ENCODE measurements around the gene PDXK.

PDXK gene

DNA sequence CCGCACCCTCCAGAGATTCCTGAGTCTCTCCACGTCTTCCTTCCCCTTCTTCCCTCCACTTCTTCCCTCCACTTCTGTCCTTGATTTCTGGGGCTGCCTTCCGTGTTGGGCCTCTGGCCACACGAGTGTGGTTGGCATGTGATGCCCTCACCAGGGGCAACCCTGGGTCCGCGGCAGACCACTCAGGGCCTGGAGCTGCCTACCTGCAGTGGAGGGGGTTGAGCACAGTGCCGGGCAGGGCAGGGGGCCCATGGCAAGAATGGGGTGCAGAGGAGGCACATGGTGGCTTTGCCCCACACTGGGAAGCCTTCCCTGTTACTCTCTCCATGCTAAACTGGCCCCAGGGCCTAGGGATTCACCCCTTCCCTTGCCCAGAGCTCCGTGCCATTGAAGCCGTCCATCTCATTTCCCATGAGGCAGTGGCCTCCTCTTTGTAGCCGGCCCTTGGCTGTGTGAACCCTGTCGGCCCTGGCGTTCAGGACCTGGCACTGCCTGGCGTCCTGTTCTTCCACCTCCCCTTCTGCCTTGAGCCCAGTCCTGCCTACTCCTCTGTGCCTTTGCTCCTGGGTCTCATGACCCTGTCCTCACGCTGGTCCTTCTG is 83.9 kb downstream of the PDXK start:
- no peak for DNase-seq (ENCODE audit: low read depth in 1 of 2, low spot score in 1 of 2)

DNA sequence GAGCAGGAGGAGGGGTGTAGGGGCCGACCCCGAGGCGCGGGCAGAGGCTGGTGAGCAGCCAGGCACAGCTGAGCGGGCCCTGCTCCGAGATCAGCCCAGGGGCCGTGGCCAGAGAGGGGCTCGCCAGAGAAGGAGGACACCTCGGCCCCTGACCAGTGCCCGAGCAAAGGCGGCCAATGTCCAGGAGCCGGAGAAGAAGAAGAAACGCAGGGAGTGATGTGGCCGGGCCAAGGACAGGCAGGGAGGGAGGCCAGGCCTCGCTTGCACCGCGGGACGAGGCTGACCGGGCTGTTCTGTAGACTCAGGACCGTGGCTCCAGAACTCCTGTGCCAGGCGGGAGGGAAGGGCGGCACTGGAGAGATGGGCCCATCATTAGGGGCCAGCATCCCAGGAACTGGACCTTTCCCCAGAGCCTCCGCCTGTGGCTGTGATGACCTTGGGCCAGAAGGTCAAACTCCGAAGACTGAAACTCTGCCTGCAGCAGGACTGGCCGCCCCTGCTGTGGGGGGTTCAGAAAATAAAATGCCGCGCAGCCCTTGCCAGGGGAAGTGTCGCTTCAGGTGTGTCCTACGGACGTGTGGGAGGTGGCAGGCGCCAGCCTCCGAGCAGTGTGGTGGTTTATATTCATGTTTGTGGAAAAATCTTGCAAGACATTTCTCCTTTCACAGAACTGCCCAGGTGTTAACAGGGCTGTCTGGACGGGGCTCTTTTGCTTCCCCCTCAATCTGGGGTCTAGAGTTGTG is 84.8 kb downstream of the PDXK start:
- DNase-seq (ENCODE audit: low read depth in 1 of 2, low spot score in 1 of 2) = no peak

DNA sequence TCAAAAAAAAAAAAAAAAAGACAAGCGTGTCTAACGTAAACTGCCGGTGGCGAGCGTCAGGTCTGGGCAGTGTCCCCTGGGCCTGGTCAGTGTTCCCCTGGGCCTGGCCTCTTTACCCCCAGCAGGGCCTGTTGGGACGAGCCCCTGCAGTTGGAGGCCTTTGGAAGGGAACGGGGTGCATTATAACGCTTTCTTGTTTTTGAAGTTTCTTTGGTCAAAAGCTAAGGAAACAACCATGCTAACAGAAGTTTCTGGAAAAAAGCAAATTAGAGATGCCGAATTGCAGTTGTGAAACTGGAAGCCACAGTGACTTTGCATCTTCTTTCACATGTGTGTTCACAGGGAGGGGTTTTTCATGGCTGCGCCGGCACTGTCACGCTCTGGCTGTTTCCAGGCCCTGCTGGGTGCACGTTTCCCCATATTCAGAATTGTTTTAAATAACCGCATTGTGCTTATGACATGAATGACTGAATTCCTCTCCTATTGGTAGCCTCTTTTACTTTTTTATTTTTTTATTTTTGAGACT is 86.4 kb downstream of the PDXK start:
- no peak for DNase-seq (ENCODE audit: low read depth in 1 of 2, low spot score in 1 of 2)

DNA sequence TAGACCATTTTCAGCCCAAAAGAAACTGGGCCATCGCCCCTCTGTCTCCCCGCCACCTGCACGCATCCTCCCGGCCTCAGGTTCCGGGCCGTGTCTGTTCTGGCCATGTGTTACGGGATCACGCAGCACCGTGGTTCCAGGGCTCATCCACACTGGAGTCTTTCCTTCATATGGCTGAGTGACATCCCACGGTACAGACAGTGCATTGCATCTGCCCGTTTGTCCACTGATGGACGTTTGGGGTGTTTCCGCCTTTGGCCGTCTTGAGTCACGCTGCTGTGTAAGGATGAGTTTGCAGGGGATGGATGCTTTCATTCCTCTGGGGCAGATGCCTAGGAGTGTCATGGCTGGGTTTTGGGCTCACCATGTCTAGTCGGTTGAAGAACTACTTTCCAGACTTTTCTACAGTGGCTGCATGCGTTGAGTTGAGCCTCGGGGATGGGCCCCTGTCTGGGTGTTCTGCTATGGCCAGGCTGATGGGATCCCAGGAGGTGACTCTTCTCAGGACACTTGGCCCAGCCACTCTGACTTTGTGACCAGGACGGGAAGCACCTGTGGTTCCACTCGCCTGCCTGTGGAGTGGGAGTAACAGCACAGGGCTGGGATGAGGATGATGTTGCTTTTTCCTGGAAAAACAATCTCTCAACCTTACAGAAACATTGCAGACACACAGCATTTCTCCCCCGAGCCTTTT is 87.2 kb downstream of the PDXK start:
- no peak for DNase-seq (ENCODE audit: low read depth in 1 of 2, low spot score in 1 of 2)

DNA sequence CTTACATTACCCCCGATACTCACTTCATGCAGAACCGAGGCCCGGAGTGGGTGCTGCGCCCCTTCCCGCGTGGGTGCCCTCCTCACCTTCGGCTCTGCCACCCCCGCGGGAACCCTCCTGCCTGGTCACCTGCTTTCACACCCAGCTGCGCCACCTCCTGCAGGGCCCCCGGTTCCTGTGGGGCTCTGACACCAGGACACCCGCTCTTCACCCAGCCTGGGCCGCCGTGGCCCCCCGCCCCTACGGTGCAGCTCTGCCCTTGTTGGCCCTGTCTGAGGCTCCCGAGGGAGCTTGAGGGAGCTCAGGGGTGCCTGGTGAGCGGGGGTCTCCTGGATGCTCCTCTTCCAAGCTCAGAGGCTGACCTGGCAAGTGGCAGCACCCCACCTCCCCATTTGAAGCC is 89.4 kb downstream of the PDXK start:
- no peak for DNase-seq (ENCODE audit: low read depth in 1 of 2, low spot score in 1 of 2)

DNA sequence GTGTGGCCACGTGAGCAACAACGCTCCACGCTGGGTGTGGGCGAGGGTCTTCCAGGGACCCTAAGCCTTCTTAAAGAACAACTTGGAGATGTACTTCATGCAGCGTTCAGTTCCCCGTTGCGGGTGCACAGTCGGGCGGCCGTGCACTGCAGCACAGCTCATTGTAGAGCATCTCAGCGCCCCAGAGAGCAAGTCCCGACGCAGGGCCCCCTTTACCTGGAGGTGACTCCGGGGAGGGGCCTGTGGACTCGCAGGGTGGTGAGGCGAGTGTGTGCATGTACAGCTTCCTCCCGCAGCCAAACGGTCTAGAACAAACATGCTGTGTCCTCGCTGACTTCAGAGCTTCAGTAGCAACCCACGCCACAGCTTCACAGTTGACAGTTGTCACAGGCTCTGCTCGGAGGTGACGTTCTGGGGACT is 89.9 kb downstream of the PDXK start:
- no peak for DNase-seq (ENCODE audit: low read depth in 1 of 2, low spot score in 1 of 2)

DNA sequence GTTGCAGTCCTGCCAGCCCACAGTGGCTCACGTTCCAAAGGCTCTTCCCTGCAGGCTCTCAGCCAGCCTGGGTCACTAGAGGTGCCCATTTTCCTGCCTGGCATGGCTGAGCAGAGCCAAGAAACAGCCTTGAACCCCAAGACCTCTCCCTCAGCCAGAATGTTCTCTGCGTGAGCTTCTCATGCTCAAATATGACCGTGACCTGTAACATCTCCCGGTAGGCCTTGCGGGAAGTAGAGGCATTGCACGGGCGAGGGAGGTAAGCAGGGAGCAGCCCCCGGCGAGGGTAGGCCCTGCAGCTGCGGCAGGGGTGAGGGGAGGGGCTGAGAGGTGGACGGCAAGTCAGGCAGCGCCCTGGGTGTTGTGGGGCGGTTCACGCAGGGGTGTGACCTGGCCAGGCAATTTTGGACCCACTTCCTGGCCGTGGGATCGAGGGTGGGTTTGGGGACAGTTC is 90.4 kb downstream of the PDXK start:
- DNase-seq (ENCODE audit: low read depth in 1 of 2, low spot score in 1 of 2) = no peak

DNA sequence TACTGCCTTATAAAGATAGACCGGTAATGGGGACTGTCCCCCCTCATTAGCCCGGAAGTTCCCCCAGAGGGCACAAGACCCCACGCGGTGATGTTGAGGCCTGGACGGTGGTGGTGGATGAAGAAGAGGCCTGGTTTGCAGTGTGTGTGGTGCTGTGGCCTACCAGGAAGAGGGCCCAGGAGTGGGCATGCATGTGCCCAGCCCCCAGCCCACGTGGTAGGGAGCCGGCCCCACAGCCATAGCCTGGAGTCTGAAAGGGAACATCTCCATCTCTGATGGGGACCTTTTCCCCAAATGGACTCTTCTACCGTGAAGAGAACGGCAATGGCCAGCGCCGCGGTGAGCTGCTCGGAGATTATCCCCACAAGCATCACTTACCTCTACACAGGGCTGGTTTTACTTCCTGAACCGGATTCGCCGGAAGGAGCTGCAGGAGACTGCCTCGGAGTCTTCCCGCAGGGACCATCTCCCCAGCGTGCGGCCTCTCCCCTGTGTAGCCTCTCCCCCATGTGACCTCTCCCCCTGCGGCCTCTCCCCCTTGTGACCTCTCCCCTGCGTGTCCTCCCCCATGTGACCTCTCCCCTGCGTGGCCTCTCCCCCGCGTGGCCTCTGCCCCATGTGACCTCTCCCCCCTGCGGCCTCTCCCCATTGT is 91.0 kb downstream of the PDXK start:
- DNase-seq (ENCODE audit: low read depth in 1 of 2, low spot score in 1 of 2) = no peak

DNA sequence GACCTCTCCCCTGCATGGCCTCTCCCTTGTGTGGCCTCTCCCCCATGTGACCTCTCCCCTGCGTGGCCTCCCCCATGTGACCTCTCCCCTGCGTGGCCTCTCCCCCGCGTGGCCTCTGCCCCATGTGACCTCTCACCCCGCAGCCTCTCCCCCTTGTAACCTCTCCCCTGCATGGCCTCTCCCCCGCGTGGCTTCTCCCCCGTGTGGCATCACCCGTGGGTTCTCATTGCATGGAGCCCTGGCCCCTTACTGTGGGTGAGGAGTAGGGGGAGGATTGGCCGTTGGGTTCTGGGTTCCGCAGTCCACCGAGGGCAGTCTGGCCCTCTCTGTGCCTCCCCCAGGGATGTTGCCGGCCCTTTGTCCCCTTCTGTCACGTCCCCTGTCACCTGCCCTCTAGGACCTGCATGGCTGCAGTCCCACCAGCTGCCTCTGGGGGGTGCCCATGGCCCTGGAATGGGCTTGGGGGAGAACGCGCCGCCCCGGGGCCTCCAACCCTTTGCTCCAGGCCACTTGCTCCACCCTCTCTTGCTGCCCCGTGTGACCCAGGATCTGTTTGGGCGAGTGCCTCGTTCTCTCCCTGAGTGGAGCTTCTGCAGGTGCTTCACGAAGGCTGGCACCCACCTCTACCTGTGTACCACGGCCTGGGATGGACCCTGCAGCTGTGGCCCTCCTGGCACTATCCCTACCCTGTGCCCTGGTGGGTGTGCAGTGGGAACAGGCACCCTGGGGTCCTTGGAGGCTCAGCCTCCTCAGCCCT is 91.8 kb downstream of the PDXK start:
- DNase-seq (ENCODE audit: low read depth in 1 of 2, low spot score in 1 of 2) = peak; percentile 75 to 85

DNA sequence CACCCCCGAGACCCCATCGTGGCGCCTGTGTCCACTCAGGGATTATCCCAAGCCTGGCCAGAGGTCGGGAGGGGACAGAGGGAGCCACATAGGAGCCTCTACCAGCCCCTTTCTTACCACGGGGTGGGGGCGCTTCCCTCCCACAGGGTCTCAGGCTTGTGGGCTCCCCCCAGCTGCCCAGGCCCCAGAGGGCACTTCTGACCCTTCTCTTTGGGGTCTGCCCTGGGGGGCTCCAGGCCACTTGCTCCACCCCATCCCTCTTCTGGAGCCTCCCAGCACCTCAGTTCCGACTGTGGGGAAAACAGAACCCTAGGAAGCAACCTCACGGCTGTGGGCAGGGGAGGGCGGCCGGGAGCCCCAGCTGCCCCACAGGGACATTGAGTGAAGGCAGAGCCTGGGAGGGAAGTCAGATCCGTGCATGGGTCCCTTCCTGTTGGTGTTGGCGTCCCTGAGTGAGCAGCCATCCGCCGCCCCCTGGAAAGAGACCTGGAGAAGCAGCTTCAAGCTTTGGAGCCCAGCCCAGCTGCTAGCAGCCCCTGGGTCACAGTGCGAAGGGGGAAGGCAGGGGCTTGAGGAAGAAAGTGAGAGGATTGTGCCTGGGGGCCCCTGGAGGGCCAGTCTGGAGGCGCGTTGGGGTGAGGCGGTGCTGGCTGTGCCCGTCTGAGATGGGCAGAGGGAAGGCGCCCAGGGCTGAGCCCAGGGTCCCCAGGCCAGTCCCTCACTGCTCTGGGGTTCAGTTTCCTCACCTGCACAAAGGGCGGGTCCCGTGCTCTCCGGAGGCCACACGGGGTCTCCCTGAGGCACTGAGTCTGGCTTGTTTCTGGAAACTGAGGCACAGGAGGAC is 92.6 kb downstream of the PDXK start:
- DNase-seq (ENCODE audit: low read depth in 1 of 2, low spot score in 1 of 2) = no peak

All from activated T-helper 1 cell treated with anti-CD3 and anti-CD28 coated beads, Interleukin-2, amount 50 U/mL, for 16 hours (primary cell).